GM12878 (cell line): ENCODE data around the gene MPC1. TPM values are rescaled to one million over a fixed set of nuclear protein-coding genes. Genes with fewer than 3 reads are reported as not detected.

ENCODE experiments used
- ATAC-seq: fragments of 200-7000 bp; cut with Tn5 transposase; 3 replicates; pipeline ENCODE4 v1.9.1; 2020; ENCODE audit warnings: mild to moderate bottlenecking, moderate library complexity
- BruUV-seq: library from RNA; stranded (reverse); fragments of 400-500 nt; replicated peaks from 2 replicates; lab custom pipeline; 2021; lab: Mats Ljungman, UMichigan
- CTCF ChIA-PET: fragments of 300-600 bp; sonication (Branson Sonifier 250); formaldehyde crosslinking; extraction: SDS; loops from one replicate; lab custom pipeline; 2021; ENCODE audit warnings: inconsistent platforms; lab: Yijun Ruan, JAX
- POLR2A ChIA-PET: fragments of 350-600 bp; formaldehyde crosslinking; extraction: SDS; loops from one replicate; lab custom pipeline; 2021; ENCODE audit warnings: inconsistent platforms; lab: Charles Lee
- RAD21 ChIA-PET: fragments of 300-600 bp; sonication (Branson Sonifier 250); formaldehyde crosslinking; loops from one replicate; lab custom pipeline; 2023; ENCODE audit warnings: antibody characterized with exemption; ENCODE audit not compliant: unreplicated experiment; lab: Charles Lee
- SMC1A ChIA-PET: fragments of 300-600 bp; sonication (Branson Sonifier 250); formaldehyde crosslinking; loops from one replicate; lab custom pipeline; 2023; ENCODE audit not compliant: unreplicated experiment, uncharacterized antibody; lab: Charles Lee
- DNase-seq: peaks from one replicate; pipeline ENCODE4 v3.0.0-alpha.2; 2011; ENCODE audit warnings: low read depth, low spot score
- FAIRE-seq: peaks from 3 replicates; lab custom pipeline; 2011; peaks lifted over from hg19 to GRCh38; lab: Jason Lieb, UNC
- H2AFZ ChIP-seq: 2 replicates; pipeline ENCODE4 v1.6.0; 2011; ENCODE audit warnings: low read depth, low read length, control low read depth; ENCODE audit not compliant: control insufficient read depth
- H3K27ac ChIP-seq: 2 replicates; pipeline ENCODE4 v1.5.1; 2011; ENCODE audit warnings: control low read depth; ENCODE audit not compliant: control insufficient read depth, insufficient read depth
- H3K27me3 ChIP-seq, 2 experiments: replicated peaks in 1 of 2; 2 replicates each; pipeline versions ENCODE4 v1.6.0 to v1.6.1; 2011; ENCODE audit warnings: low read length in 1 of 2; ENCODE audit not compliant: control insufficient read depth in 2 of 2, insufficient read depth in 2 of 2
- H3K36me3 ChIP-seq, 2 experiments: 2 replicates each; pipeline ENCODE4 v1.5.1; 2011; ENCODE audit warnings: low read length in 1 of 2; ENCODE audit not compliant: control insufficient read depth in 2 of 2, insufficient read depth in 2 of 2
- H3K4me1 ChIP-seq: 2 replicates; pipeline ENCODE4 v1.6.1; 2011; ENCODE audit warnings: mild to moderate bottlenecking, low read length, moderate library complexity, mixed read lengths; ENCODE audit not compliant: control insufficient read depth, insufficient read depth
- H3K4me2 ChIP-seq: 2 replicates; pipeline ENCODE4 v1.6.0; 2011; ENCODE audit warnings: control low read depth; ENCODE audit not compliant: control insufficient read depth, insufficient read depth
- H3K4me3 ChIP-seq: fragments of 200-600 bp; sonication (generic); 2 replicates; pipeline ENCODE4 v1.5.1; 2016
- H3K79me2 ChIP-seq: 2 replicates; pipeline ENCODE4 v1.6.0; 2011; ENCODE audit warnings: low read length; ENCODE audit not compliant: control insufficient read depth, insufficient read depth
- H3K9ac ChIP-seq: 2 replicates; pipeline ENCODE4 v1.8.0; 2011; ENCODE audit warnings: low read length, control low read depth, mixed read lengths; ENCODE audit not compliant: control insufficient read depth, insufficient read depth
- H3K9me3 ChIP-seq: replicated peaks from 3 replicates; pipeline ENCODE4 v1.5.1; 2011; ENCODE audit warnings: mild to moderate bottlenecking, low read length; ENCODE audit not compliant: control insufficient read depth, insufficient read depth
- H4K20me1 ChIP-seq: 2 replicates; pipeline ENCODE4 v1.6.0; 2011; ENCODE audit not compliant: control insufficient read depth, insufficient read depth
- CBX5 ChIP-seq: sonication (generic); IDR thresholded peaks from 2 replicates; pipeline ENCODE4 v1.6.1; 2016; ENCODE audit warnings: low read depth, moderate library complexity, mild to moderate bottlenecking, inconsistent platforms
- CEBPB ChIP-seq, 2 experiments: fragments of 150-350 bp in 1 of 2; IDR thresholded peaks; 2 replicates each; pipeline ENCODE4 v1.6.1; 2012 to 2014; ENCODE audit warnings: low read depth in 2 of 2, low read length in 2 of 2, borderline replicate concordance in 1 of 2, inconsistent platforms in 1 of 2
- GATAD2B ChIP-seq: fragments of 450-650 bp; conservative IDR thresholded peaks from 2 replicates; pipeline ENCODE4 v1.6.1; 2017; ENCODE audit warnings: low read depth, mild to moderate bottlenecking, moderate library complexity
- IRF4 ChIP-seq: IDR thresholded peaks from 2 replicates; pipeline ENCODE4 v1.6.1; 2011; ENCODE audit warnings: low read depth, low read length
- KAT2A ChIP-seq: conservative IDR thresholded peaks from 2 replicates; pipeline ENCODE4 v1.6.1; 2011; ENCODE audit warnings: low read depth, low read length; ENCODE audit not compliant: control insufficient read depth
- KDM1A ChIP-seq: fragments of 200-600 bp; sonication (generic); IDR thresholded peaks from 2 replicates; pipeline ENCODE4 v1.6.1; 2016; ENCODE audit warnings: borderline replicate concordance
- PAX8 ChIP-seq: fragments of 450-650 bp; IDR thresholded peaks from 2 replicates; pipeline ENCODE4 v1.6.1; 2017; ENCODE audit warnings: mild to moderate bottlenecking, moderate library complexity
- POU2F2 ChIP-seq: IDR thresholded peaks from 3 replicates; pipeline ENCODE4 v1.6.1; 2011; ENCODE audit warnings: low read depth, mild to moderate bottlenecking, low read length, borderline replicate concordance
- SIX5 ChIP-seq: IDR thresholded peaks from 2 replicates; pipeline ENCODE4 v1.6.1; 2011; ENCODE audit warnings: mild to moderate bottlenecking, low read depth, low read length, moderate library complexity; ENCODE audit not compliant: severe bottlenecking
- SMAD5 ChIP-seq: IDR thresholded peaks from 2 replicates; pipeline ENCODE4 v1.6.1; 2016; ENCODE audit warnings: antibody characterized with exemption, low read depth
- TAF1 ChIP-seq: IDR thresholded peaks from 2 replicates; pipeline ENCODE4 v1.6.1; 2011; ENCODE audit warnings: mild to moderate bottlenecking, low read depth, low read length, borderline replicate concordance
- ZNF622 ChIP-seq: fragments of 450-650 bp; IDR thresholded peaks from 2 replicates; pipeline ENCODE4 v1.6.1; 2017; ENCODE audit warnings: mild to moderate bottlenecking, inconsistent platforms
- WGBS: methylation state at CpG from one replicate; pipeline ENCODE4 v1.1.6; 2016; ENCODE audit warnings: low lambda C conversion rate; ENCODE audit not compliant: insufficient replicate concordance, insufficient coverage; ENCODE audit errors: missing lambda C conversion rate; 5-methylcytosine and 5-hydroxymethylcytosine counted together
- in situ Hi-C: fragments of 300-500 bp; cut with MboI; formaldehyde crosslinking; loops from 9 replicates; pipeline ENCODE4 v1.14.3; 2018; ENCODE audit warnings: mixed read lengths
- intact Hi-C: fragments of 100-400 bp; cut with micrococcal nuclease; formaldehyde crosslinking; loops from one replicate; pipeline ENCODE4 v1.14.2; 2022; ENCODE audit not compliant: unreplicated experiment
- polyA plus RNA-seq, 11 experiments: library from polyadenylated mRNA; depleted of rRNA in 4 of 11; unstranded in 6 of 11; stranded (reverse) in 5 of 11; fragments of >200 nt; fragmentation: Nextera tagmentation in 4 of 11; fragmentation: Illumina TruSeq in 1 of 11; extraction: Ambion mirVana in 4 of 11; extraction: Trizol in 1 of 11; gene quantifications; 1 replicate in 1 of 11; 2 replicates in 10 of 11; pipeline versions ENCODE4 v1.2.1 to v1.2.3, GENCODE V29; 2011 to 2016; ENCODE audit warnings: inconsistent platforms in 2 of 11, missing spikeins in 2 of 11, low read depth in 1 of 11
- total RNA-seq, 4 experiments: library from RNA; depleted of rRNA in 3 of 4; stranded (reverse); fragments of >200 nt in 3 of 4; fragmentation: Illumina TruSeq in 1 of 4; extraction: Trizol in 1 of 4; gene quantifications; 2 replicates each; pipeline versions ENCODE4 v1.2.1 to v1.2.3, GENCODE V29; 2013 to 2021
- TF ChIP-seq, protein P1 (sequence below): fragments of 150-350 bp; IDR thresholded peaks from 2 replicates; pipeline ENCODE4 v1.6.1; 2014; ENCODE audit warnings: mild to moderate bottlenecking, low read depth, low read length
- TF ChIP-seq, protein P2 (sequence below): IDR thresholded peaks from 2 replicates; pipeline ENCODE4 v1.6.1; 2011; ENCODE audit warnings: low read depth, mild to moderate bottlenecking, low read length, moderate library complexity, borderline replicate concordance; ENCODE audit errors: extremely low read depth
- TF ChIP-seq, protein P3 (sequence below): fragments of 450-650 bp; IDR thresholded peaks from 2 replicates; pipeline ENCODE4 v1.6.1; 2018; ENCODE audit warnings: mild to moderate bottlenecking, low read depth, moderate library complexity; ENCODE audit not compliant: partially characterized antibody
- TF ChIP-seq, protein P4 (sequence below): IDR thresholded peaks from 2 replicates; pipeline ENCODE4 v1.6.1; 2012; ENCODE audit warnings: low read length, inconsistent platforms

MPC1 gene
- total and polyA plus RNA-seq, 10 of the 15 experiments (the other 5 are each of a cell fraction or from before 2014, with no cell fraction given) = 53.2 to 177 (median 78.8) TPM

DNA sequence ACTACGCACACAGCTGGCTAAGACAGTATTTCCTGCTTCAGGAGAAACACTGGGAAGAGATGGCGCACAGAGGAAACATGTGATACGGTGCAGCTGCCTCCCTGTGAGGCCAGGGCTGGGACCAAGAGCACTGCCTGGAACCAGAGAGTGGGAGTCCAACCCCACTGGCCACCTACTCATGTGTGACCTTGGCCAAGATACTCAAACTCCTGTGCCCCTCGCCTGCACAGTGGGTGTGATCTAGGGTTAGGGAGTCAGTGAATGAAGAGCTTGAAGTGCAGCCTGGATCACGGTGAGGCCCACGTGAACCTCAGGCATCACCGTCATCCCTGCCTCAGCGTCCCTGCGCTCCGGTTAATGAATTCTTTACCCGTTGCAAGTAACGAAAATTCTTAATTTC is 41.7 kb upstream of the MPC1 start (continued):
- TF ChIP-seq, protein P1, sequence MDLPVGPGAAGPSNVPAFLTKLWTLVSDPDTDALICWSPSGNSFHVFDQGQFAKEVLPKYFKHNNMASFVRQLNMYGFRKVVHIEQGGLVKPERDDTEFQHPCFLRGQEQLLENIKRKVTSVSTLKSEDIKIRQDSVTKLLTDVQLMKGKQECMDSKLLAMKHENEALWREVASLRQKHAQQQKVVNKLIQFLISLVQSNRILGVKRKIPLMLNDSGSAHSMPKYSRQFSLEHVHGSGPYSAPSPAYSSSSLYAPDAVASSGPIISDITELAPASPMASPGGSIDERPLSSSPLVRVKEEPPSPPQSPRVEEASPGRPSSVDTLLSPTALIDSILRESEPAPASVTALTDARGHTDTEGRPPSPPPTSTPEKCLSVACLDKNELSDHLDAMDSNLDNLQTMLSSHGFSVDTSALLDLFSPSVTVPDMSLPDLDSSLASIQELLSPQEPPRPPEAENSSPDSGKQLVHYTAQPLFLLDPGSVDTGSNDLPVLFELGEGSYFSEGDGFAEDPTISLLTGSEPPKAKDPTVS = no peak
- TF ChIP-seq GATAD2B = no peak
- TF ChIP-seq, protein P2, sequence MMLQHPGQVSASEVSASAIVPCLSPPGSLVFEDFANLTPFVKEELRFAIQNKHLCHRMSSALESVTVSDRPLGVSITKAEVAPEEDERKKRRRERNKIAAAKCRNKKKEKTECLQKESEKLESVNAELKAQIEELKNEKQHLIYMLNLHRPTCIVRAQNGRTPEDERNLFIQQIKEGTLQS = no peak
- no peak for TF ChIP-seq KAT2A
- TF ChIP-seq, all 136 proteins: peak for 0

DNA sequence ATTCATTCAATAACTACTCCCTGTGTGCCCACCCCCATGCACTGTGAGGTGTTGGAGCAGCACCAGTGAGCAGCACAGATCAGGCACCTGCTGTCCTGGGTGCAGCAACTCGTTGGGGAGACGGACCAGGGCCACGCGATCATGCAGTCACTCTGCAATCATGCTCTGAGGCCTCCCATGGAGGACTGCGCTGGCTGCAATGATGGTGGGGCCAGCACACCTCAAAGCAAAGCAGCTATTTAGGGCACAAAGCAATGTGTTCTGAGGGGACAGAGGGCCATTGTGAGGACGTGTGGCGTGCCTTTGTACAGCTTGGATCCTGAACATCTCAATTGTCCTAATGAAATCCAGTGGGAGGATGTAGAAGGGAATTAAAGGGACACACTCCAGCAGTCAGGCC is 41.0 kb upstream of the MPC1 start:
- CTCF ChIA-PET = no interaction called here
- RAD21 ChIA-PET = no interaction called here
- POLR2A ChIA-PET = no interaction called here
- peaks cover 12% of the 10 kb centered on the region for H3K4me1 ChIP-seq
- no peak overlapping the region for H3K4me2 ChIP-seq
- H3K9me3 ChIP-seq = no peaks in the 10 kb centered on the region
- H3K27me3 ChIP-seq = no peaks in the 10 kb centered on the region; a peak in 1 of 4 replicates
- in situ Hi-C loops = no loop called here
- WGBS = 51% methylated on average over 7 of the region's 7 CpGs
- no peaks in the 10 kb centered on the region for H3K36me3 ChIP-seq
- no TSS peak for BruUV-seq
- intact Hi-C loops = no loop called here
- H4K20me1 ChIP-seq = no peaks in the 10 kb centered on the region
- SMC1A ChIA-PET = interaction anchor here (0.6 to 0.7 kb wide), 2 partner anchors 18 to 23 kb away, joined by 3 read pairs; no protein-coding TSS in a partner anchor
- H2AFZ ChIP-seq = no peak overlapping the region
- FAIRE-seq (no peak), DNase-seq (no peak), ATAC-seq (no peak)
- no peak overlapping the region for H3K27ac ChIP-seq
- H3K4me3 ChIP-seq = no peak overlapping the region
- H3K79me2 ChIP-seq = no peaks in the 10 kb centered on the region
- H3K9ac ChIP-seq = no peak overlapping the region
- TF ChIP-seq KDM1A (no peak), SMAD5 (no peak), SIX5 (no peak), TAF1 (no peak), CBX5 (no peak), POU2F2 (no peak), IRF4 (no peak), KAT2A (no peak), PAX8 (no peak), CEBPB (IDR thresholded peaks at IDR 0.05; ENCODE audit: borderline replicate concordance in 1 of 2, low read depth in 2 of 2, low read length in 2 of 2) (no peak), ZNF622 (no peak)
- TF ChIP-seq, protein P1 = no peak
- TF ChIP-seq, protein P3, sequence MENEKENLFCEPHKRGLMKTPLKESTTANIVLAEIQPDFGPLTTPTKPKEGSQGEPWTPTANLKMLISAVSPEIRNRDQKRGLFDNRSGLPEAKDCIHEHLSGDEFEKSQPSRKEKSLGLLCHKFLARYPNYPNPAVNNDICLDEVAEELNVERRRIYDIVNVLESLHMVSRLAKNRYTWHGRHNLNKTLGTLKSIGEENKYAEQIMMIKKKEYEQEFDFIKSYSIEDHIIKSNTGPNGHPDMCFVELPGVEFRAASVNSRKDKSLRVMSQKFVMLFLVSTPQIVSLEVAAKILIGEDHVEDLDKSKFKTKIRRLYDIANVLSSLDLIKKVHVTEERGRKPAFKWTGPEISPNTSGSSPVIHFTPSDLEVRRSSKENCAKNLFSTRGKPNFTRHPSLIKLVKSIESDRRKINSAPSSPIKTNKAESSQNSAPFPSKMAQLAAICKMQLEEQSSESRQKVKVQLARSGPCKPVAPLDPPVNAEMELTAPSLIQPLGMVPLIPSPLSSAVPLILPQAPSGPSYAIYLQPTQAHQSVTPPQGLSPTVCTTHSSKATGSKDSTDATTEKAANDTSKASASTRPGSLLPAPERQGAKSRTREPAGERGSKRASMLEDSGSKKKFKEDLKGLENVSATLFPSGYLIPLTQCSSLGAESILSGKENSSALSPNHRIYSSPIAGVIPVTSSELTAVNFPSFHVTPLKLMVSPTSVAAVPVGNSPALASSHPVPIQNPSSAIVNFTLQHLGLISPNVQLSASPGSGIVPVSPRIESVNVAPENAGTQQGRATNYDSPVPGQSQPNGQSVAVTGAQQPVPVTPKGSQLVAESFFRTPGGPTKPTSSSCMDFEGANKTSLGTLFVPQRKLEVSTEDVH = no peak
- TF ChIP-seq, protein P4, sequence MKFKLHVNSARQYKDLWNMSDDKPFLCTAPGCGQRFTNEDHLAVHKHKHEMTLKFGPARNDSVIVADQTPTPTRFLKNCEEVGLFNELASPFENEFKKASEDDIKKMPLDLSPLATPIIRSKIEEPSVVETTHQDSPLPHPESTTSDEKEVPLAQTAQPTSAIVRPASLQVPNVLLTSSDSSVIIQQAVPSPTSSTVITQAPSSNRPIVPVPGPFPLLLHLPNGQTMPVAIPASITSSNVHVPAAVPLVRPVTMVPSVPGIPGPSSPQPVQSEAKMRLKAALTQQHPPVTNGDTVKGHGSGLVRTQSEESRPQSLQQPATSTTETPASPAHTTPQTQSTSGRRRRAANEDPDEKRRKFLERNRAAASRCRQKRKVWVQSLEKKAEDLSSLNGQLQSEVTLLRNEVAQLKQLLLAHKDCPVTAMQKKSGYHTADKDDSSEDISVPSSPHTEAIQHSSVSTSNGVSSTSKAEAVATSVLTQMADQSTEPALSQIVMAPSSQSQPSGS = no peak
